HG02763 (cell line): ENCODE data around the gene NCS1.
"Not testable (repeated sequence)": the region's sequence is repeated elsewhere in the genome, so short reads cannot be mapped to it uniquely, and the experiment has no call there.

Experiments used
- ATAC-seq: cut with Tn5 transposase; IDR thresholded peaks from one replicate; pipeline ENCODE4 v1.9.1; 2021; ENCODE audit warnings: mild to moderate bottlenecking, moderate library complexity; ENCODE audit not compliant: unreplicated experiment

Gene NCS1

GRCh38 chr9:130259044-130259443 lies 86.8 kb downstream of the NCS1 start:
- no peak for ATAC-seq

- ATAC-seq = no peak
Measured at GRCh38 chr9:130260816-130261765, 88.9 kb downstream of the NCS1 start.

DNA sequence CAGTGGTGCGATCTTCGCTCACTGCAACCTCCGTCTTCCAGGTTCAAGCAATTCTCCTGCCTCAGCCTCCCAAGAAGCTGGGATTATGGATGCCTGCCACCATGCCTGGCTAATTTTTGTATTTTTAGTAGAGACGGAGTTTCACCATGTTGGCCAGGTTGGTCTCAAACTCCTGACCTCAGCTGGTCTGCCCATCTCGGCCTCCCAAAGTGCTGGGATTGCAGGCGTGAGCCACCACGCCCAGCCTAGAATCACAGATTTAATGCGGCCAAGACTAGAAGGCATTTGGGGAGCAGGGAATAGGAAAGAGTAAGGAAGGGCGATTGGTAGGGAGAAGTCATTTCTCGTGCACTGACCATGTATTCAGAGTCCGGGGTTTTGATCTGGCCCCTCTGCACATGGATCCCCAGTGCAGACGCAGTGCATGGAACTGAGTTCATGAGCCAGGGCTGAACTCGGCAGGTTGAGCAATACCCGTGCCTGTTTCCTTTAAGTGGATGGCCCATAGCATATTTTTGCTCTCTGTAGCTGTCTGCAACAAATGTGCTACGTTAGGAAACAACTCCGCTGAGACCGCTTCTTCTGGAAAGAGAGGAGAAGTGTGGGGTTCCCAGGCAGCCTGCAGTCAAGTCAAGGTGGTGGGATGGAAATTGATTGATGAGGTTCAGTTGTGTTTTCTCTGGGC lies 90.0 kb downstream of the NCS1 start:
- ATAC-seq = no peak

GRCh38 chr9:130262771-130263170 lies 90.6 kb downstream of the NCS1 start:
- ATAC-seq = no peak

GRCh38 chr9:130263601-130264413 lies 91.6 kb downstream of the NCS1 start:
- ATAC-seq = no peak

GRCh38 chr9:130264414-130265350 lies 92.5 kb downstream of the NCS1 start:
- ATAC-seq = no peak

DNA sequence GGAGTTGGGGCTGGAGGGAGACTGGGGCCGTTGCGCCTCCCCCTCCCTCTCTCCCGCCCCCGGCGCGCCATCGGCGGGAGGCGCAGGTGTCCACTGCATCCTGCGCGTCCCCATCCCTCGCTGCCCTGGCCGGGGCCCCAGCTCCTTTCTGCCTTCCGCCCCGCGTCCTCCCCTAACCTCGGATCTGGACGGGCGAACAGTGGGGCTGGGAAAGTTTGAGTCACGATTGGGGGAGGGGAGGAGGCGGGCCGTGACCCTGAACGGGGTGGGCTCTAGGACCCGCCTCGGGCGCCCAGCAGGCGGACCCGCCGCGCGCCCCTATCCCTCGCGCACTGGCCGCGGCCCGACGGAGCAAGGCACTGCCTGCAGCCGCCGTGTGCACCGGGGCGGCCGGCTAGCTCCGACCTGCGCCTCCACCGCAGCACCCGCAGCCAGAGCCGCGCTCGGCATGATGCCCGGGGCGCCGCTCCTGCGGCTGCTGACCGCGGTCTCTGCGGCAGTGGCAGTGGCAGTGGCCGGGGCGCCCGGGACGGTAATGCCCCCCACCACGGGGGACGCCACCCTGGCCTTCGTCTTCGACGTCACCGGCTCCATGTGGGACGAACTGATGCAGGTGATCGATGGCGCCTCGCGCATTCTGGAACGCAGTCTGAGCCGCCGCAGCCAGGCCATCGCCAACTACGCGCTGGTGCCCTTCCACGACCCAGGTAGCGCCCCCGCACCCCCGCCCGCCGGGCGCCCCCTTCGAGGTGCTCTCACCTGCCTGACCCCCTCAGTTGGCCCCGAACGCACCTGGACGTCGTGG lies 93.4 kb downstream of the NCS1 start, which contains the start of gene HMCN2:
Gene HMCN2, plus strand, starts transcription at position 330 of the 805 bp plus-strand sequence. Its CDS starts 119 bp downstream, at position 449.
- ATAC-seq = no peak

DNA sequence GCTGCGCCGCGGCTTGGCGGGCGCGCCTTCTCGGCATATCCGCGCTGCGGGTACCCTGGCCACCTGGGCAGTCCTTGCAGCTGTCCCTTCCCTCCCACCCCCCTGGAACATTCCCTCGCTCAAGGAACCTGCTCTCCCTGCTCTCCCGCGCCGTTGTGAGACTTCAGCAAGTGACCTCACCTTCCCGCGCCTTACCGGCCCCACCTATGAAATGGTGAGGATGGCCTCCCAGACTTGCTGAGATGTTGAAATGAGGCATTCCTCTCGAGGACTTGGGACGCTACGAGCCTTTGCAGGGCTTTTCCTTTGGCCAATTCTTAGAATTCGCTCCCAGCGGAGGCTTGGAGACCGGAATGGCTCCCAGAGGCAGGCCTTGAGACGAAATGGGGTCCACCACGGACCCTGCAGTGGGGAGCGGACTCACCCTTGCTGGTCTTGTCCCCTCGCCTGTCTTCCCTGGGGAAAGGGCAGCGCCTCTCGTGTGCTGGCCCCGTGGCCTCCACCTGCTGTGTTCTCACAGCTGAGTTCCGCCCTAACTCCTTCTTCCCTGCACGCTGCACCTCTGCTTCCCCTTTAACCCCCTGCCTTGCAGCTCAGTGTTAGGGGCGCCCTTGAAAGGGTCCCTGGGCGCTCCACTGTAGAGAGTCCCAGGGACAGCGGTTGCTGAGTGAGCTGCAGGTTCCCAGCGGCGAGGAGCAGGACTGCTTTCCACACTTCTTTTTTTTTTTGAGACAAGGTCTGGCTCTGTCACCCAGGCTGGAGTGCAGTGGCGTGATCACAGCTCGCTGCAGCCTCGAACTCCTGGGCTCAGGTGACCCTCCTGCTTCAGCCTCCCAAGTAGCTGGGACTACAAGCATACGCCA lies 94.3 kb downstream of the NCS1 start:
- ATAC-seq = no peak

DNA sequence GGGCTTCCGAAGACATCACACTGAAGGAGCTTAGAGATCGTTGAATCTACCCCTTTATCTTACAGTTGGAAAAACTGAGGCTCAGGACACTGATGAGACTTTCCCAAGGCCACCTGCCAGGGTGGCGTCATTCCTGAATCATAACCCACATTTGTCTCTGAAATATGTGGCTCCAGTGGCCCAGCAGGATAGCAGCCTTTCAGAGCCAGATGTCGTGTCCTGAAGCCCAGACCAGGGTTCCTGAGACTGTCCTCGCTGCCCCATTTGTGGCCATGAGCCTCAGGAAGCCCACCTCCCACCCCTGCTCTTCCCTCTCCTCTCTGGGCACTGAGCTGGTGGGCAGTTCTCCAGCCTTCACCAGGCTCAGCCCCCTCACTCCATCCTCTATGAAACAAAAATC lies 95.7 kb downstream of the NCS1 start:
- ATAC-seq = no peak

DNA sequence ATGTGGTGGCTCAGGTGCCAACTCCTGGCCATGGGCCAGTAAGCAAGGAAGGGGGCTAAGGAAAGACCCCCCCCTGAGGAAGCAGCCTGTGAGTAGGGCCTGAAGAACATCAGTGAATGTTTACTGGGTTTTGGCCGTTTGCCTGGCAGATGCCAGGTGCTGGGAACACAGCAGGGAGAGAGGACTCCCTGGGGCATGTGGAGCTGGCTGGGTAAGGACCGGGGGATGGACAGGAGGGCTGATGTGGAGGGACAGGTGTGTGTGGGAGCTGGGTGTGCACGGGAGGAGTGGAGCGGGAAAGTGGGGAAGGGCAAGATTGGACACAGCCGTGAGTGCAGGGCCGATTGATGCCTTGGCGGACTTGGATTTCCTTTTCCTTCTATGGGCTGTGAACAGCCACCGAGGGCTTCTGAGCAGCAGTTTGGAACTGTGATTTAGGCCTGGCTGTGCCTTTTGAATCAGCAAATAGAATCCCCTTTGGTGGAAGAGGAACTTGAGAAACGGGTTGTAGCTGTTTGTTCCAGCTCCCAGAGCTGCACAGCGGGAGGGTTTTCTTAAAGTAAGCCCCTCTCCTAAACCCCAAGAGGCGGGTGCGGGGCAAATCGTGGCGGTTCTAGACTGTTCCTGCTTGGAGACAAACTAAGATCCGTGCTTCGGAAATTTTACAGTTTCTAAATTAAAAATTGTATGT lies 96.5 kb downstream of the NCS1 start:
- ATAC-seq = no peak

- no peak for ATAC-seq
Measured at GRCh38 chr9:130271473-130271872, 99.3 kb downstream of the NCS1 start.

GRCh38 chr9:130275156-130275555 lies 103.0 kb downstream of the NCS1 start:
- no peak for ATAC-seq

- no peak for ATAC-seq
Measured at GRCh38 chr9:130276121-130276520, 103.9 kb downstream of the NCS1 start.

GRCh38 chr9:130276955-130277354 lies 104.8 kb downstream of the NCS1 start:
- ATAC-seq = no peak

DNA sequence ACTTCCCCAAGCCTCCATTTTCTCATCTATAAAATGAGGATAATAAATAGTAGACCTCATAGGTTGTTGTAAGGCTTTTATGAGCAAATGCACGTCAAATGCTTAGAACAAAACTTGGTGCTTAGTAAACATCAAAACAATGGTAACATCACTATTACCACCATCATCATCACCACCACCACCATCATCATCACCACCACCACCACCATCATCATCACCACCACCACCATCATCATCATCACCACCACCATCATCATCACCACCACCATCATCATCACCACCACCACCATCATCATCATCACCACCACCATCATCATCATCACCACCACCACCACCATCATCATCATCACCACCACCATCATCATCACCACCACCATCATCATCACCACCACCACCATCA lies 105.3 kb downstream of the NCS1 start:
- ATAC-seq = not testable (repeated sequence)

DNA sequence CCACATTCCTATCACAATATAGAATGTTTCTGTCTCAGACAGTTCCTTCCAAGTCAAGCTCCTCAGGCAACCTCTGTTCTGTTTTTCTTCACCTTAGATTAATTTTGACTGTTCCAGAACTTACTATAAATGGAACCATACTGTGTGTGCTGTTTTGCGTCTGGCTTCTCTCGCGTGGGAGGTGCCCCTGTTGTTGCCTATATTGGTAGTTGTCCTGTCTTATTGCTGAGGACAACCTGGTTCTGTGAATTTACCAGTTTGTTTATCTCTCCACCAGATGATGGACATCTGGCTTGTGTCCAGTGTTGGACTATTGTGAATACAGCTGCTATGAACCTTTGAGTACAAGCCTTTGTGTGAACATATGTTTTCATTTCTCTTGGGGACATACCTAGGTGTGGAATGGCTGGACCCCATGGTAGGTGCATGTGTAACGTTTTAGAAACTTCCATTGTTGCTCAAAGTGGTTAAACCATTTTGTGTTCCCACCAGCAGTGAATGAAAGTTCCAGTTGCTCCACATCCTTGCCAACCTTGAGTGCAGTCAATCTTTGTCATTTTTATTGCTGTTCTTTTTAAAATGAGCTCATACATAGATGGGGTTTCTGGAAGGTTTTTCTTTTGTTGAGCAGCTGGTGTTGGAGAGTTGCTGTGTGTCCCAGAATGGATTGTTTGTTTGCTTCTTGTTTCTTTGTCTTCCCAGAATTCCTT lies 111.5 kb downstream of the NCS1 start:
- no peak for ATAC-seq

DNA sequence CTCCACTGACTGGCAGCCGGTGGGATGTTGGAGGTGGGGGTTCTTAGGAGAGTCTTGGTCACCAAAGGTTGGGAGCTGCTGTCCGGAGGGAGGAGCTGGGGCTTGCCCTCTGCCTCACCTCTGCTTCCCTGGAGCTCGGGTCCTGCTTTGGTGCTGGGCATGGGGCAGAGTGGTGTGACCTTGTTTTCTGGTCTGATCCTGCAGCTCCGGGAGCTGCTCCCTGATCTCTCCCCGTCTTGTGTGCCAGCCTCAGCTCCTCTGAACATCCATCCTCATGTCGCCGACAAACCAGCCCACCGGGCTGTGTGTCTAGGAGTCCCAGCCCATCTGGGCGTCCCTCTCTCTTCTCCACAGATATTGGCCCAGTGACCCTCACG lies 112.0 kb downstream of the NCS1 start:
- no peak for ATAC-seq
